HepG2 (cell line): Measurements from ENCODE around the gene C20orf141. TPM values are rescaled to one million over a fixed set of nuclear protein-coding genes. Genes with fewer than 3 reads are reported as not detected.

Experiments used
- ATAC-seq: fragments of 200-7000 bp; cut with Tn5 transposase; 3 replicates; pipeline ENCODE4 v1.9.1; 2020; ENCODE audit warnings: mild to moderate bottlenecking, moderate library complexity
- BruUV-seq: library from RNA; stranded (reverse); fragments of 400-500 nt; replicated peaks from 2 replicates; lab custom pipeline; 2021; lab: Mats Ljungman, UMichigan
- CTCF ChIA-PET: fragments of 300-600 bp; formaldehyde crosslinking; extraction: SDS; loops from one replicate; lab custom pipeline; 2021; ENCODE audit warnings: low total read pairs, inconsistent platforms, low intra/inter-chr PET ratio; lab: Yijun Ruan, JAX
- POLR2A ChIA-PET: fragments of 350-600 bp; sonication (Branson Sonifier 250); formaldehyde crosslinking; loops from one replicate; lab custom pipeline; 2020; ENCODE audit warnings: antibody characterized with exemption, inconsistent platforms; lab: Yijun Ruan, JAX
- DNase-seq: peaks from one replicate; pipeline ENCODE4 v3.0.0-alpha.2; 2015; ENCODE audit warnings: low spot score
- FAIRE-seq: peaks from 3 replicates; lab custom pipeline; 2011; peaks lifted over from hg19 to GRCh38; lab: Jason Lieb, UNC
- H2AFZ ChIP-seq: one replicate; pipeline ENCODE4 v1.6.1; 2011; ENCODE audit warnings: low read length, inconsistent platforms
- H3K27ac ChIP-seq: fragments of 300-600 bp; 3 replicates; pipeline ENCODE4 v1.8.0; 2011; ENCODE audit warnings: mixed run types, mild to moderate bottlenecking, mixed read lengths, low read length, inconsistent platforms; ENCODE audit not compliant: insufficient read depth; ENCODE audit errors: extremely low read length
- H3K27me3 ChIP-seq, 2 experiments: fragments of 200-600 bp in 1 of 2; 2 replicates in 1 of 2; 3 replicates in 1 of 2; pipeline versions ENCODE4 v1.6.0 to v1.8.0; 2011; ENCODE audit warnings: low read length in 2 of 2, mild to moderate bottlenecking in 2 of 2, moderate library complexity in 2 of 2, inconsistent platforms in 1 of 2; ENCODE audit not compliant: insufficient read depth in 2 of 2, control insufficient read depth in 1 of 2
- H3K36me3 ChIP-seq, 2 experiments: fragments of 200-600 bp in 1 of 2; replicated peaks in 1 of 2; 2 replicates in 1 of 2; 3 replicates in 1 of 2; pipeline versions ENCODE4 v1.5.1 to v1.8.0; 2011; ENCODE audit warnings: low read length in 2 of 2, inconsistent platforms in 1 of 2; ENCODE audit not compliant: insufficient read depth in 2 of 2, control insufficient read depth in 1 of 2
- H3K4me1 ChIP-seq: 2 replicates; pipeline ENCODE4 v1.5.1; 2012; ENCODE audit warnings: low read length, inconsistent platforms; ENCODE audit not compliant: insufficient read depth
- H3K4me2 ChIP-seq: 2 replicates; pipeline ENCODE4 v1.6.0; 2011; ENCODE audit warnings: low read depth, low read length, inconsistent platforms
- H3K4me3 ChIP-seq, 3 experiments: fragments of 200-600 bp in 1 of 3; sonication (generic), shearing (Covaris generic) in 1 of 3; replicated peaks in 1 of 3; 2 replicates each; pipeline ENCODE4 v1.5.1; 2011 to 2016; ENCODE audit warnings: low read length in 3 of 3, inconsistent platforms in 2 of 3, low read depth in 2 of 3, mild to moderate bottlenecking in 2 of 3, control low read depth in 1 of 3, mixed read lengths in 1 of 3; ENCODE audit not compliant: insufficient read depth in 1 of 3
- H3K79me2 ChIP-seq: one replicate; pipeline ENCODE4 v1.6.1; 2011; ENCODE audit warnings: low read length, inconsistent platforms; ENCODE audit not compliant: insufficient read depth
- H3K9ac ChIP-seq: 2 replicates; pipeline ENCODE4 v1.6.0; 2011; ENCODE audit warnings: mild to moderate bottlenecking, low read depth, low read length, inconsistent platforms; ENCODE audit not compliant: insufficient read depth
- H3K9me3 ChIP-seq: 2 replicates; pipeline ENCODE4 v1.5.1; 2012; ENCODE audit warnings: mild to moderate bottlenecking, low read length
- H4K20me1 ChIP-seq: 2 replicates; pipeline ENCODE4 v1.6.0; 2011; ENCODE audit warnings: inconsistent platforms, mild to moderate bottlenecking, low read length, moderate library complexity; ENCODE audit not compliant: insufficient read depth
- CREB1 ChIP-seq, 2 experiments: fragments of 450-650 bp in 1 of 2; IDR thresholded peaks; 2 replicates each; pipeline ENCODE4 v1.6.1; 2016 to 2017; ENCODE audit warnings: control low read depth in 1 of 2, mild to moderate bottlenecking in 1 of 2, missing compliant biosample characterization in 1 of 2, missing genetic modification characterization in 1 of 2
- MAX ChIP-seq: IDR thresholded peaks from 2 replicates; pipeline ENCODE4 v1.6.1; 2012; ENCODE audit warnings: inconsistent platforms
- TRAFD1 ChIP-seq: sonication (generic); formaldehyde crosslinking; IDR thresholded peaks from 2 replicates; pipeline ENCODE4 v1.5.1; 2020; ENCODE audit warnings: missing genetic modification reagents, mild to moderate bottlenecking, borderline replicate concordance
- ZFX ChIP-seq: sonication (generic); formaldehyde crosslinking; IDR thresholded peaks from 2 replicates; pipeline ENCODE4 v1.4.0; 2020; ENCODE audit warnings: mild to moderate bottlenecking, low read depth, missing genetic modification reagents, moderate library complexity
- WGBS: methylation state at CpG from one replicate; pipeline ENCODE4 v1.1.6; 2017; ENCODE audit warnings: low lambda C conversion rate; 5-methylcytosine and 5-hydroxymethylcytosine counted together
- in situ Hi-C: cut with HindIII; loops from 2 replicates; pipeline ENCODE4 v1.10.0; 2017; ENCODE audit warnings: low pct_unique_long_range_greater_than_20kb; ENCODE audit not compliant: extremely low pct_ligation_motif_present
- intact Hi-C: fragments of 100-400 bp; cut with micrococcal nuclease; formaldehyde crosslinking; loops from one replicate; pipeline ENCODE4 v1.10.0; 2022; ENCODE audit not compliant: unreplicated experiment
- polyA plus RNA-seq, 8 experiments: library from polyadenylated mRNA; depleted of rRNA in 3 of 8; stranded (reverse) in 7 of 8; unstranded in 1 of 8; fragments of >200 nt; fragmentation: Illumina TruSeq in 4 of 8; extraction: Trizol in 4 of 8; gene quantifications; 2 replicates each; pipeline versions ENCODE4 v1.2.1 to v1.2.3, GENCODE V29; 2011 to 2016; ENCODE audit warnings: low read depth in 4 of 8, missing spikeins in 1 of 8, mixed read lengths in 1 of 8; ENCODE audit not compliant: insufficient read depth in 1 of 8
- total RNA-seq, 5 experiments: library from RNA; depleted of rRNA; stranded (reverse); fragments of >200 nt; fragmentation: Illumina TruSeq; extraction: Trizol; gene quantifications; 2 replicates each; pipeline ENCODE4 v1.2.3, GENCODE V29; 2016; ENCODE audit warnings: low read depth in 1 of 5

Gene C20orf141
- total and polyA plus RNA-seq, 2 of the 13 experiments (the other 11 are each of a cell fraction or from before 2014, with no cell fraction given), result not detected

GRCh38 chr20:2793471-2793870, 21.3 kb upstream of the C20orf141 start:
- Histone ChIP-seq H3K4me2 (no peak overlapping the region), H3K36me3 (no peaks in the 10 kb centered on the region), H3K4me3 (no peak overlapping the region), H3K9ac (no peak overlapping the region), H3K27me3 (peaks cover 15 to 60% of the 10 kb centered on the region in 2 experiments), H3K79me2 (no peaks in the 10 kb centered on the region), H3K9me3 (no peaks in the 10 kb centered on the region), H3K4me1 (no peaks in the 10 kb centered on the region), H3K27ac (no peak overlapping the region), H2AFZ (no peak overlapping the region), H4K20me1 (no peaks in the 10 kb centered on the region)
- ATAC-seq (no peak), FAIRE-seq (no peak), DNase-seq (no peak)
- 30% methylated on average over 6 of the region's 6 CpGs for WGBS
- ChIA-PET CTCF (no interaction called here), POLR2A (no interaction called here)
- in situ Hi-C loops, result no loop called here
- TF ChIP-seq TRAFD1 (CRISPR knock-in tag) (no peak), ZFX (CRISPR knock-in tag) (no peak)
- no TSS peak for BruUV-seq
- intact Hi-C loops, result no loop called here

GRCh38 chr20:2794202-2794748, 20.5 kb upstream of the C20orf141 start:
- in situ Hi-C loops, result no loop called here
- Histone ChIP-seq H3K27me3 (peaks cover 16 to 67% of the 10 kb centered on the region in 2 experiments), H2AFZ (no peak overlapping the region), H3K9ac (no peak overlapping the region), H3K4me1 (no peaks in the 10 kb centered on the region), H3K27ac (no peak overlapping the region), H3K4me3 (no peak overlapping the region), H3K79me2 (no peaks in the 10 kb centered on the region), H3K4me2 (no peak overlapping the region), H4K20me1 (no peaks in the 10 kb centered on the region), H3K36me3 (no peaks in the 10 kb centered on the region), H3K9me3 (no peaks in the 10 kb centered on the region)
- no peak for ATAC-seq
- ChIA-PET CTCF (no interaction called here), POLR2A (no interaction called here)
- TF ChIP-seq CREB1 (IDR thresholded peaks at IDR 0.05), result peak; percentile 65; the same call in 1 of the 2 replicates
- TF ChIP-seq CREB1 (CRISPR knock-in tag; IDR thresholded peaks at IDR 0.05), result no peak
- TF ChIP-seq MAX, result no peak
- no TSS peak for BruUV-seq
- intact Hi-C loops, result no loop called here
- WGBS, result 43% methylated on average over 23 of the region's 23 CpGs
- DNase-seq, result no peak
- FAIRE-seq, result no peak
